HFF-Myc (cell line): Measurements from ENCODE around the gene IL6ST.
A peak's percentile ranks its signal among the peaks of the same experiment; 100 is the strongest.
"Not testable (repeated sequence)": the region's sequence is repeated elsewhere in the genome, so short reads cannot be mapped to it uniquely, and the experiment has no call there.

Experiments used
- DNase-seq: peaks from one replicate; pipeline ENCODE4 v3.0.0-alpha.2; 2011; ENCODE audit warnings: low read depth; ENCODE audit errors: extremely low read depth
- H3K4me3 ChIP-seq: replicated peaks from 2 replicates; pipeline ENCODE4 v1.5.1; 2011; ENCODE audit warnings: low read depth, mild to moderate bottlenecking, control low read depth, low read length
- TF ChIP-seq, protein P1 (sequence below): IDR thresholded peaks from 2 replicates; pipeline ENCODE4 v1.5.1; 2012; ENCODE audit warnings: mild to moderate bottlenecking, low read depth, low read length, control low read depth; ENCODE audit errors: missing control alignments

Gene IL6ST

DNA sequence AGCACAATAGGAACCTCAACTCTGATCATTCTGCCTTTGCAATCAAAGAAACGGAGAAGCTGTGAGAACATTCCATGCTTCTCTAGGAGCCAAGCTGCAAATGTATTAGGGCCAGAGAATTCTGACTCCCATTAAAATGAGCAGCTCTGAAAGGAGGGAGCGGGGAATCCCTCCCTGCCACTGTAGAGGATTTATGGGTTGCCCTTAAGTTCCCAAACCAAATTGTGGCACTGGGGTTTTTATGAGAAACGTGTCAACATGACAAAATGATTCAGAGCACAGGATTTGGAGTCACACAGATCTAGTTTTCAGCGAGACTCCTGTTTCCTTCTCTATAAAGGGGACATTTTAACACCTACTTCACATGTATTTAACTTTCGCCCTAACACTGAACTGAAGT, 1.8 kb downstream of the IL6ST start:
- DNase-seq, result no peak
- TF ChIP-seq, protein P1, sequence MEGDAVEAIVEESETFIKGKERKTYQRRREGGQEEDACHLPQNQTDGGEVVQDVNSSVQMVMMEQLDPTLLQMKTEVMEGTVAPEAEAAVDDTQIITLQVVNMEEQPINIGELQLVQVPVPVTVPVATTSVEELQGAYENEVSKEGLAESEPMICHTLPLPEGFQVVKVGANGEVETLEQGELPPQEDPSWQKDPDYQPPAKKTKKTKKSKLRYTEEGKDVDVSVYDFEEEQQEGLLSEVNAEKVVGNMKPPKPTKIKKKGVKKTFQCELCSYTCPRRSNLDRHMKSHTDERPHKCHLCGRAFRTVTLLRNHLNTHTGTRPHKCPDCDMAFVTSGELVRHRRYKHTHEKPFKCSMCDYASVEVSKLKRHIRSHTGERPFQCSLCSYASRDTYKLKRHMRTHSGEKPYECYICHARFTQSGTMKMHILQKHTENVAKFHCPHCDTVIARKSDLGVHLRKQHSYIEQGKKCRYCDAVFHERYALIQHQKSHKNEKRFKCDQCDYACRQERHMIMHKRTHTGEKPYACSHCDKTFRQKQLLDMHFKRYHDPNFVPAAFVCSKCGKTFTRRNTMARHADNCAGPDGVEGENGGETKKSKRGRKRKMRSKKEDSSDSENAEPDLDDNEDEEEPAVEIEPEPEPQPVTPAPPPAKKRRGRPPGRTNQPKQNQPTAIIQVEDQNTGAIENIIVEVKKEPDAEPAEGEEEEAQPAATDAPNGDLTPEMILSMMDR, result no peak
- H3K4me3 ChIP-seq, result peak overlapping the region; percentile 60

DNA sequence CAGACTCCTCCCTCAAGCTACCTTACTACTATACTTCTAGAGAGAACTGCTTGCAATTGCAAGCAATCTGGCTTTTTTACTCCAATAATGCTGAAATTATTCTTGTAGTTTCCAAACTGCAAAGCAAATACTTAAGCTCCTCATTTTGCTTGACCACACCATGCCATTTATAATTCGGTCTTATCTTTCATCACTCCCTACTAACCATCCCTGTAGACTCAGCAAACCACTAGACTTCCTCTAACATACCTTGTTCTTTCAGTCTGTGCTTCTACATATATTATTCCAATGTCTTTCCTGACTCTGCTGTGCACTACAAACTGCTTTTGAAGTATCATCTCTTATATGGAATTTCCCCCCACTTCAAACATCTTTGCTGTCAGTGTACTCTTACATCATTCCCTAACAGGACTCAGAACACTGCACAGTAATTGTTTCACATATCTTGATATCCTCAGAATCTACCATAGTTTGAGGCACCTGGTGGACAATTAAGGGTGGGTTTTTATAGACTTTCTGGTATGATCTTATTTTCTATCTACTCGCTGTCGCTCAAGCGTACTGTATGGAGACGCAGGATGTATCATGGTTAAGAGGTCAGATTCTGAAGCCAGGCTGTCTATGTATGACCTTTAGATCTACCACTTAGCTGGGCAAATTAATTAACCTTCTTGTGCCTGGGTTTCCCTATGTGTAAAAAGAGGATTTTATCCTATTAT, 2.8 kb downstream of the IL6ST start:
- TF ChIP-seq, protein P1, result no peak
- H3K4me3 ChIP-seq, result peak overlapping the region; percentile 60
- DNase-seq, result no peak

DNA sequence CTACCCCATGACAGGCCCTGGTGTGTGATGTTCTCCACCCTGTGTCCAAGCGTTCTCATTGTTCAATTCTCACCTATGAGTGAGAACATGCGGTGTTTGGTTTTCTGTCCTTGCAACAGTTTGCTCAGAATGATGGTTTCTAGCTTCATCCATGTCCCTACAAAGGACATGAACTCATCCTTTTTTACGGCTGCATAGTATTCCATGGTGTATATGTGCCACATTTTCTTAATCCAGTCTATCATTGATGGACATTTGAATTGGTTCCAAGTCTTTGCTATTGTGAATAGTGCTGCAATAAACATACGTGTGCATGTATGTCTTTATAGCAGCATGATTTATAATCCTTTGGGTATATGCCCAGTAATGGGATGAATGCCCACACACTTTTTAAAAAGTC, 3.9 kb downstream of the IL6ST start:
- not testable (repeated sequence) for H3K4me3 ChIP-seq

DNA sequence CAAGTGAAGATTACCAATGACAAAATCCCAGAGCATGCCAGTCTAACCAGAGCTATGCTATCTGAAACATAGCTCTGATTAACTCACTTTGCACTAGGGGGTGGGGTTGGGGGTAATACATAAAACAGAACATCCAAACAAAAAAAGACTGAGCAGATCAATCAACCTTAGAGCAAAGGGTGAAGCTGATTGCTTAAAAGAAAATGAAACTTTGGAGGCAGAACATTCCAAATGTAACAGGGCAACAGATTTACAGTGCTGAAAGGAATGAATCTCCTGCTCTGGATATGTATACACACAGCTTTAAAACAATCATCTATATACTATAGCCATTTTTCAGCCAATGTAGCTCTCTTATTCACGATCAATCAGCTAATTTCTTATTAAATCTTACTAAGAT, 4.9 kb downstream of the IL6ST start:
- TF ChIP-seq, protein P1, result no peak
- no peak for DNase-seq
- no peak overlapping the region for H3K4me3 ChIP-seq

More for the DNA sequence above, 3.9 kb downstream of the IL6ST start:
- not testable (repeated sequence) for DNase-seq

DNA sequence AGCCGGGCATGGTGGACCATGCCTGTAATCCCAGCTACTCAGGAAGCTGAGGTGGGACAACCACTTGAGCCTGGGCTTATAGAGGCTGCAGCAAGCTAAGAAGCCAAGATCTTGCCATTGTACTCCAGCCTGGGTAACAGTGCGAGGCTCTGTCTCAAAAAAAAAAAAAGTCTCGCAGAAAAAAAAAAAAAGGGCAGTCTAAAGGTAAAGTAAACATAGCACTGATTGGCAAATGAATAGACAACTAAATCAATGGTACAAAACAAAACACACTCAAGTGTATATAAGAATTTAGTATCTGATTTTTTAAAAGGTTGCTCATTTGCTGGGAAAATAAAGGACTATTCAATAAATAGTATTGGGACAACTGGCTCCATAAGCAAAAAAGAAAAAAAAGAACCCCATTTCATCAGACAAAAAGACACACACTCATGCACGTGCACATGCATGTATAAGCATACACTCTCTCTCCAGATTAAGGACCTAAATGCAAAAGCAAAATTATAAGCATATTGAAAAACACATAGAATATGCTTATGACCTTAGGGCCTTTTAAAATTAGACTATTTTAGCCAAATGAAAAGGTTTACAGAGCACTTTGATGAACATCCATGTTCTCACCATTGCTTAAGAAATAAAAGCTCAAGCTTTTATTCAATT, 5.7 kb downstream of the IL6ST start:
- TF ChIP-seq, protein P1, result no peak
- no peak overlapping the region for H3K4me3 ChIP-seq
- DNase-seq, result no peak

DNA sequence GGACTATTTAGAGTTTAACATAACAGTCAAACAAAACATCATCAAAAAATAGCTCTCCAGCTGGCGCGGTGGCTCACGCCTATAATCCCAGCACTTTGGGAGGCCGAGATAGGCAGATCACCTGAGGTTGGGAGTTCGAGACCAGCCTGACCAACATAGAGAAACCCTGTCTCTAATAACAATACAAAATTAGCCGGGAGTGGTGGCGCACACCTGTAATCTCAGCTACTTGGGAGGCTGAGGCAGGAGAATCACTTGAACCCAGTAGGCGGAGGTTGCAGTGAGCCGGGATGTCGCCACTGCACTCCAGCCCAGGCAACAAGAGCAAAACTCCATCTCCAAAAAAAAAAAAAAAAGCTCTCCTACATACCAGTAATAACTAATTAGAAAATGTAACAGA, 6.3 kb downstream of the IL6ST start:
- H3K4me3 ChIP-seq, DNase-seq: not testable (repeated sequence)

DNA sequence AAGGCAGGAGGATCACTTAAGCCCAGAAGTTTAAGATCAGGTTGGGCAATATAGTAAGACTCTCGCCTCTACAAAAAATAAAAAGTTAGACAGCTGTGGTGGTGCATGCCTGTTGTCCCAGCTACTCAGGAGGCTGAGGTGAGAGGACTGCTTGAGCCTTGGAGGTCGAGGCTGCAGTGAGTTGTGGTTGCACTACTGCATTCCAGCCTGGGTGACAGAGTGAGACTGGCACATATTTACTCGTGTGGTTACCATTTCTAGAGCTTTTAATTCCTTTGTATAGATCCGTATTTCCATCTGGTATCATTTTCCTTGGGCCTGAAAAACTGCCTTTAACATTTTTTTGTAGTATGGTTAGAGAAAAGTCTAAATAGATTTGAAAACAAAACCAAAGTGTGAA, 7.8 kb downstream of the IL6ST start:
- H3K4me3 ChIP-seq, result no peak overlapping the region
- TF ChIP-seq, protein P1, result no peak
- no peak for DNase-seq

DNA sequence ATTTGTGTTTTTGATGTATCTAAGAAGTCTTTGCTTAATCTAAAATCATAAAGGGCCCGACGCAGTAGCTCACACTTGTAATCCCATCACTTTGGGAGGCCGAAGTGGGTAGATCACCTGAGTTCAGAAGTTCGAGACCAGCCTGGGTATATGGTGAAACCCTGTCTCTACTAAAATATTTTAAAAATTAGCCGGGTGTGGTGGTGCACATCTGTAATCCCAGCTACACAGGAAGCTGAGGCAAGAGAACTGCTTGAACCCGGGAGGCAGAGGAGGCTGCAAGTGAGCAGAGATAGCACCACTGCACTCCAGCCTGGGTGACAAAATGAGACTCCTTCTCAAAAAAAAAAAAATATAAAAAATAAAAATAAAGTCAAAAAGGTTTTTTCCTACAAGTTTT, 9.6 kb downstream of the IL6ST start:
- TF ChIP-seq, protein P1, result no peak
- no peak for DNase-seq
- H3K4me3 ChIP-seq, result no peak overlapping the region
